ENCODE results near the gene PCDHGA2. TPM values are rescaled to one million over a fixed set of nuclear protein-coding genes. Genes with fewer than 3 reads are reported as not detected.

PCDHGA2 gene
- total RNA-seq, 1 experiment from 2014 or later = 0.96 TPM

DNA sequence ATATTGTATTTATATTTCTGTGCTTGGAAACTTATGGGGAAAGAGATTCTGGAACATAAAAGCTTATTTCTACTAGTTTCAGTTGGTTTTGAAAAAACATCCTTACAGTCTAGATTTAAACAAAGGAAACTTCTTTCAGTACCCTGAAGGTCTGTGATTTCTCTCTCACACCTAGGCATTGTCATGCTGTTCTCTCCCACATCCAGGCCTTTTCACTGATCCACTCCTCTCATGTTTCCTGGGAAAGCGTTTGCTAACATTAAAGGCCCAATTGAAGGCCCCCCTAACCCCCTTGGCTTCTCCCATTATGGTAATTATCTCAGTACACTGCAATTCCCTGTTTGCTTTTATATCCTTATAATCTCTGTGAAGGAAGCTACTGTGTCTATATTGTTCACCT, 4.2 kb downstream of the PCDHGA2 start (continued):
- no peak for TF ChIP-seq KAT7 (CRISPR knock-in tag; IDR thresholded peaks at IDR 0.05; ENCODE audit: borderline replicate concordance)
- TF ChIP-seq, protein P1, sequence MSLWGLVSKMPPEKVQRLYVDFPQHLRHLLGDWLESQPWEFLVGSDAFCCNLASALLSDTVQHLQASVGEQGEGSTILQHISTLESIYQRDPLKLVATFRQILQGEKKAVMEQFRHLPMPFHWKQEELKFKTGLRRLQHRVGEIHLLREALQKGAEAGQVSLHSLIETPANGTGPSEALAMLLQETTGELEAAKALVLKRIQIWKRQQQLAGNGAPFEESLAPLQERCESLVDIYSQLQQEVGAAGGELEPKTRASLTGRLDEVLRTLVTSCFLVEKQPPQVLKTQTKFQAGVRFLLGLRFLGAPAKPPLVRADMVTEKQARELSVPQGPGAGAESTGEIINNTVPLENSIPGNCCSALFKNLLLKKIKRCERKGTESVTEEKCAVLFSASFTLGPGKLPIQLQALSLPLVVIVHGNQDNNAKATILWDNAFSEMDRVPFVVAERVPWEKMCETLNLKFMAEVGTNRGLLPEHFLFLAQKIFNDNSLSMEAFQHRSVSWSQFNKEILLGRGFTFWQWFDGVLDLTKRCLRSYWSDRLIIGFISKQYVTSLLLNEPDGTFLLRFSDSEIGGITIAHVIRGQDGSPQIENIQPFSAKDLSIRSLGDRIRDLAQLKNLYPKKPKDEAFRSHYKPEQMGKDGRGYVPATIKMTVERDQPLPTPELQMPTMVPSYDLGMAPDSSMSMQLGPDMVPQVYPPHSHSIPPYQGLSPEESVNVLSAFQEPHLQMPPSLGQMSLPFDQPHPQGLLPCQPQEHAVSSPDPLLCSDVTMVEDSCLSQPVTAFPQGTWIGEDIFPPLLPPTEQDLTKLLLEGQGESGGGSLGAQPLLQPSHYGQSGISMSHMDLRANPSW (CRISPR knock-in tag; conservative IDR thresholded peaks at IDR 0.05; ENCODE audit: low read depth) = no peak
- no peak for TF ChIP-seq PRRX2 (CRISPR knock-in tag; IDR thresholded peaks at IDR 0.05)
- TF ChIP-seq, protein P2, sequence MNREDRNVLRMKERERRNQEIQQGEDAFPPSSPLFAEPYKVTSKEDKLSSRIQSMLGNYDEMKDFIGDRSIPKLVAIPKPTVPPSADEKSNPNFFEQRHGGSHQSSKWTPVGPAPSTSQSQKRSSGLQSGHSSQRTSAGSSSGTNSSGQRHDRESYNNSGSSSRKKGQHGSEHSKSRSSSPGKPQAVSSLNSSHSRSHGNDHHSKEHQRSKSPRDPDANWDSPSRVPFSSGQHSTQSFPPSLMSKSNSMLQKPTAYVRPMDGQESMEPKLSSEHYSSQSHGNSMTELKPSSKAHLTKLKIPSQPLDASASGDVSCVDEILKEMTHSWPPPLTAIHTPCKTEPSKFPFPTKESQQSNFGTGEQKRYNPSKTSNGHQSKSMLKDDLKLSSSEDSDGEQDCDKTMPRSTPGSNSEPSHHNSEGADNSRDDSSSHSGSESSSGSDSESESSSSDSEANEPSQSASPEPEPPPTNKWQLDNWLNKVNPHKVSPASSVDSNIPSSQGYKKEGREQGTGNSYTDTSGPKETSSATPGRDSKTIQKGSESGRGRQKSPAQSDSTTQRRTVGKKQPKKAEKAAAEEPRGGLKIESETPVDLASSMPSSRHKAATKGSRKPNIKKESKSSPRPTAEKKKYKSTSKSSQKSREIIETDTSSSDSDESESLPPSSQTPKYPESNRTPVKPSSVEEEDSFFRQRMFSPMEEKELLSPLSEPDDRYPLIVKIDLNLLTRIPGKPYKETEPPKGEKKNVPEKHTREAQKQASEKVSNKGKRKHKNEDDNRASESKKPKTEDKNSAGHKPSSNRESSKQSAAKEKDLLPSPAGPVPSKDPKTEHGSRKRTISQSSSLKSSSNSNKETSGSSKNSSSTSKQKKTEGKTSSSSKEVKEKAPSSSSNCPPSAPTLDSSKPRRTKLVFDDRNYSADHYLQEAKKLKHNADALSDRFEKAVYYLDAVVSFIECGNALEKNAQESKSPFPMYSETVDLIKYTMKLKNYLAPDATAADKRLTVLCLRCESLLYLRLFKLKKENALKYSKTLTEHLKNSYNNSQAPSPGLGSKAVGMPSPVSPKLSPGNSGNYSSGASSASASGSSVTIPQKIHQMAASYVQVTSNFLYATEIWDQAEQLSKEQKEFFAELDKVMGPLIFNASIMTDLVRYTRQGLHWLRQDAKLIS (CRISPR knock-in tag; IDR thresholded peaks at IDR 0.05; ENCODE audit: borderline replicate concordance) = no peak
- TF ChIP-seq, protein P3, sequence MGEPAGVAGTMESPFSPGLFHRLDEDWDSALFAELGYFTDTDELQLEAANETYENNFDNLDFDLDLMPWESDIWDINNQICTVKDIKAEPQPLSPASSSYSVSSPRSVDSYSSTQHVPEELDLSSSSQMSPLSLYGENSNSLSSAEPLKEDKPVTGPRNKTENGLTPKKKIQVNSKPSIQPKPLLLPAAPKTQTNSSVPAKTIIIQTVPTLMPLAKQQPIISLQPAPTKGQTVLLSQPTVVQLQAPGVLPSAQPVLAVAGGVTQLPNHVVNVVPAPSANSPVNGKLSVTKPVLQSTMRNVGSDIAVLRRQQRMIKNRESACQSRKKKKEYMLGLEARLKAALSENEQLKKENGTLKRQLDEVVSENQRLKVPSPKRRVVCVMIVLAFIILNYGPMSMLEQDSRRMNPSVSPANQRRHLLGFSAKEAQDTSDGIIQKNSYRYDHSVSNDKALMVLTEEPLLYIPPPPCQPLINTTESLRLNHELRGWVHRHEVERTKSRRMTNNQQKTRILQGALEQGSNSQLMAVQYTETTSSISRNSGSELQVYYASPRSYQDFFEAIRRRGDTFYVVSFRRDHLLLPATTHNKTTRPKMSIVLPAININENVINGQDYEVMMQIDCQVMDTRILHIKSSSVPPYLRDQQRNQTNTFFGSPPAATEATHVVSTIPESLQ (CRISPR knock-in tag; IDR thresholded peaks at IDR 0.05) = no peak
- no peak for TF ChIP-seq NR3C1 (CRISPR knock-in tag; conservative IDR thresholded peaks at IDR 0.05; ENCODE audit: low read depth)
- TF ChIP-seq FOXK1 (CRISPR knock-in tag; IDR thresholded peaks at IDR 0.05) = no peak
- TF ChIP-seq ZNF232 (CRISPR knock-in tag; IDR thresholded peaks at IDR 0.05) = no peak

DNA sequence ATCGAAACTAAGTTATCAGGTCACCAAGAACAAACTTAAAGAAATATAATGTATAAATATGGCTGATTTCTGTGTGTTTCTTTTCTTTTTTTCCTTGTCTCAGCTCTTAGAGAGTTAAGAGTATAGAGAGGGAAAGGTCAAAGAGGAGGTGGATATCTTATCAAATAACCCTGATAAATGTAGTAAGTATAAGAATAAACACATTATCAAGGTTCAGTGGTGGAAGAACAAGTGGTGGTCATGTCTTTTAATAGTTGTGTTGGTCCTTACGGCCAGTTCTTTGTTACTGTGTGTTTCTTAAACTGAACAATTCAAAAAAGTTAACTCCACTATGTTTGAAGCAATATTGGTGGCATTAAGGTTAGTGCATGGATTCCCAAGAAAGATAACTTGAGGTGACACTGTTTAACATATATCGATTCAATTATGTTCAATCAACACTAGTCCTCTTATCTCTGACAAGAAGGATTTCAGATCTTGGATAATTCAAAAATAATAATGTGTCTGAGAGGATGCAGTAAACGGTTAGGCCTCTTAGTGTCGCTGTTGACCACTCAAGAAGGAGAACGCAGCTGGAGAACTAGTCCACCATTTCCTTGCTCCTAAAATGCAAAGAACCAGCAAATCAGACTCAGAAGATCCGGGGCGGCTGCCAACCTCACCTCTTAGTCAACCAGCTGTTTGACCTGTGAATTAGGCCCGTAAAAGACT, 4.8 kb downstream of the PCDHGA2 start, which contains the start of gene PCDHGA3:
Gene PCDHGA3, plus strand, starts transcription at position 588 of the 711 bp plus-strand sequence. CDS start 205 bp downstream, outside the sequence.
- ATAC-seq = peak; percentile 61

More for the DNA sequence above, 4.8 kb downstream of the PCDHGA2 start, which contains the start of gene PCDHGA3:
- Mint-ChIP-seq H3K27me3 (ENCODE audit: low read depth) (no peaks in the 10 kb centered on the region), H3K36me3 (peaks cover 54% of the 10 kb centered on the region), H3K4me3 (0 out of 2 replicates have a peak within 1 kb of the TSS, but pooled peaks have one; percentile 22), H3K4me1 (peaks cover 2% of the 10 kb centered on the region; the same call in 1 of the 2 replicates), H3K27ac (no peak within 1 kb of the TSS), H3K9me3 (peaks cover 62% of the 10 kb centered on the region)
- TF ChIP-seq, protein P4, sequence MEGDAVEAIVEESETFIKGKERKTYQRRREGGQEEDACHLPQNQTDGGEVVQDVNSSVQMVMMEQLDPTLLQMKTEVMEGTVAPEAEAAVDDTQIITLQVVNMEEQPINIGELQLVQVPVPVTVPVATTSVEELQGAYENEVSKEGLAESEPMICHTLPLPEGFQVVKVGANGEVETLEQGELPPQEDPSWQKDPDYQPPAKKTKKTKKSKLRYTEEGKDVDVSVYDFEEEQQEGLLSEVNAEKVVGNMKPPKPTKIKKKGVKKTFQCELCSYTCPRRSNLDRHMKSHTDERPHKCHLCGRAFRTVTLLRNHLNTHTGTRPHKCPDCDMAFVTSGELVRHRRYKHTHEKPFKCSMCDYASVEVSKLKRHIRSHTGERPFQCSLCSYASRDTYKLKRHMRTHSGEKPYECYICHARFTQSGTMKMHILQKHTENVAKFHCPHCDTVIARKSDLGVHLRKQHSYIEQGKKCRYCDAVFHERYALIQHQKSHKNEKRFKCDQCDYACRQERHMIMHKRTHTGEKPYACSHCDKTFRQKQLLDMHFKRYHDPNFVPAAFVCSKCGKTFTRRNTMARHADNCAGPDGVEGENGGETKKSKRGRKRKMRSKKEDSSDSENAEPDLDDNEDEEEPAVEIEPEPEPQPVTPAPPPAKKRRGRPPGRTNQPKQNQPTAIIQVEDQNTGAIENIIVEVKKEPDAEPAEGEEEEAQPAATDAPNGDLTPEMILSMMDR (IDR thresholded peaks at IDR 0.05) = peak; percentile 45; the same call in 1 of the 2 replicates
- TF ChIP-seq, protein P5, sequence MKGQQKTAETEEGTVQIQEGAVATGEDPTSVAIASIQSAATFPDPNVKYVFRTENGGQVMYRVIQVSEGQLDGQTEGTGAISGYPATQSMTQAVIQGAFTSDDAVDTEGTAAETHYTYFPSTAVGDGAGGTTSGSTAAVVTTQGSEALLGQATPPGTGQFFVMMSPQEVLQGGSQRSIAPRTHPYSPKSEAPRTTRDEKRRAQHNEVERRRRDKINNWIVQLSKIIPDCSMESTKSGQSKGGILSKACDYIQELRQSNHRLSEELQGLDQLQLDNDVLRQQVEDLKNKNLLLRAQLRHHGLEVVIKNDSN (CRISPR knock-in tag; IDR thresholded peaks at IDR 0.05) = no peak
- ChIA-PET POLR2A (interaction anchor here (0.6 kb wide), 1 partner anchor 1023 kb away, joined by 3 read pairs; no protein-coding TSS in a partner anchor), CTCF (interaction anchor here (0.6 to 4.0 kb wide), 32 partner anchors 9 to 224 kb away, joined by 3 to 22 read pairs (median 4); partner anchors contain the start of genes PCDHB10, PCDHB11, PCDHB14 and PCDHB15)
- no peak for DNase-seq (ENCODE audit: low spot score)

Data from WTC11 (cell line).